PC-3 (cell line): ENCODE measurements around the gene MAST4. TPM values are rescaled to one million over a fixed set of nuclear protein-coding genes. Genes with fewer than 3 reads are reported as not detected.

Source experiments
- ATAC-seq: fragments of 200-7000 bp; cut with Tn5 transposase; 2 replicates; pipeline ENCODE4 v1.9.1; 2020; ENCODE audit warnings: mild to moderate bottlenecking, moderate library complexity
- BruUV-seq: library from RNA; stranded (reverse); fragments of 400-500 nt; replicated peaks from 2 replicates; lab custom pipeline; 2021; lab: Mats Ljungman, UMichigan
- CTCF ChIA-PET: fragments of 300-600 bp; sonication (Branson Sonifier 250); formaldehyde crosslinking; loops from one replicate; lab custom pipeline; 2022; ENCODE audit warnings: antibody characterized with exemption; lab: Charles Lee
- POLR2A ChIA-PET: fragments of 300-600 bp; sonication (Branson Sonifier 250); formaldehyde crosslinking; loops from one replicate; lab custom pipeline; 2022; ENCODE audit warnings: antibody characterized with exemption; ENCODE audit not compliant: unreplicated experiment; lab: Charles Lee
- DNase-seq: peaks from one replicate; pipeline ENCODE4 v3.0.0-alpha.2; 2015
- H2AFZ ChIP-seq: fragments of 300-600 bp; sonication (generic); 2 replicates; pipeline ENCODE4 v1.6.0; 2016; ENCODE audit warnings: antibody characterized with exemption, low read length
- H3F3A ChIP-seq: fragments of 300-600 bp; sonication (generic); one replicate; pipeline ENCODE4 v1.6.0; 2017; ENCODE audit warnings: antibody characterized with exemption, low read length, control low read depth, mild to moderate bottlenecking; ENCODE audit not compliant: unreplicated experiment
- H3K27ac ChIP-seq: fragments of 300-600 bp; sonication (generic); 2 replicates; pipeline ENCODE4 v1.5.1; 2016; ENCODE audit warnings: mild to moderate bottlenecking, low read length
- H3K27me3 ChIP-seq: fragments of 300-600 bp; sonication (generic); 2 replicates; pipeline ENCODE4 v1.6.1; 2016; ENCODE audit warnings: low read length, mixed read lengths
- H3K36me3 ChIP-seq: fragments of 300-600 bp; sonication (generic); 2 replicates; pipeline ENCODE4 v1.6.1; 2016; ENCODE audit warnings: low read depth, mixed run types, low read length, mixed read lengths
- H3K4me1 ChIP-seq: fragments of 300-600 bp; sonication (generic); 2 replicates; pipeline ENCODE4 v1.5.1; 2016; ENCODE audit warnings: low read length; ENCODE audit not compliant: insufficient read depth
- H3K4me2 ChIP-seq: fragments of 300-600 bp; sonication (generic); 2 replicates; pipeline ENCODE4 v1.6.0; 2016; ENCODE audit warnings: low read length
- H3K4me3 ChIP-seq: fragments of 300-600 bp; sonication (generic); 2 replicates; pipeline ENCODE4 v1.5.1; 2016; ENCODE audit warnings: mild to moderate bottlenecking, low read length, mixed read lengths
- H3K79me2 ChIP-seq: fragments of 300-600 bp; sonication (generic); 2 replicates; pipeline ENCODE4 v1.6.1; 2017; ENCODE audit warnings: low read length, mixed read lengths
- H3K9ac ChIP-seq: fragments of 300-600 bp; sonication (generic); 2 replicates; pipeline ENCODE4 v1.6.0; 2016; ENCODE audit warnings: mild to moderate bottlenecking, low read length
- H3K9me2 ChIP-seq: fragments of 300-600 bp; sonication (generic); replicated peaks from 2 replicates; pipeline ENCODE4 v1.6.1; 2016; ENCODE audit warnings: mixed run types, low read length, mixed read lengths
- H3K9me3 ChIP-seq: fragments of 300-600 bp; sonication (generic); 2 replicates; pipeline ENCODE4 v1.6.1; 2016; ENCODE audit warnings: low read length, mixed read lengths
- H4K20me1 ChIP-seq: fragments of 300-600 bp; sonication (generic); 2 replicates; pipeline ENCODE4 v1.6.1; 2016; ENCODE audit warnings: low read length, mixed read lengths
- CTCF ChIP-seq: fragments of 300-600 bp; sonication (generic); conservative IDR thresholded peaks from 2 replicates; pipeline ENCODE4 v1.5.1; 2017; ENCODE audit warnings: antibody characterized with exemption, low read depth, mild to moderate bottlenecking, low read length
- EZH2 ChIP-seq: fragments of 300-600 bp; sonication (generic); IDR thresholded peaks from one replicate; pipeline ENCODE4 v1.6.1; 2017; ENCODE audit warnings: antibody characterized with exemption, mild to moderate bottlenecking, low read length; ENCODE audit not compliant: unreplicated experiment
- EZH2phosphoT487 ChIP-seq: fragments of 300-600 bp; sonication (generic); IDR thresholded peaks from 2 replicates; pipeline ENCODE4 v1.6.1; 2018; ENCODE audit warnings: mild to moderate bottlenecking, antibody characterized with exemption, low read length, borderline replicate concordance
- intact Hi-C: fragments of 100-400 bp; cut with micrococcal nuclease; formaldehyde crosslinking; loops from 2 replicates; pipeline ENCODE4 v1.9.0; 2023
- total RNA-seq: library from RNA; depleted of rRNA; stranded (reverse); fragments of >200 nt; gene quantifications from 2 replicates; pipeline ENCODE4 v1.2.3, GENCODE V29; 2014

The MAST4 gene
- total RNA-seq, 1 experiment from 2014 or later, result 7.9 TPM

- ATAC-seq, result no peak
- H3K9me3 ChIP-seq, result no peaks in the 10 kb centered on the region
- H3K27ac ChIP-seq, result no peak overlapping the region
- H3K36me3 ChIP-seq, result no peaks in the 10 kb centered on the region; the same call in 1 of the 2 replicates
- H3K79me2 ChIP-seq, result no peaks in the 10 kb centered on the region
- no peaks in the 10 kb centered on the region for H4K20me1 ChIP-seq
- CTCF ChIA-PET, result no interaction called here
- H2AFZ ChIP-seq, result no peak overlapping the region
- POLR2A ChIA-PET, result no interaction called here
- H3K9ac ChIP-seq, result no peak overlapping the region
- H3K4me2 ChIP-seq, result no peak overlapping the region
- BruUV-seq, result no TSS peak
- H3F3A ChIP-seq, result no peaks in the 10 kb centered on the region
- no peaks in the 10 kb centered on the region for H3K27me3 ChIP-seq
- DNase-seq, result no peak
- intact Hi-C loops, result loop anchor here (10.0 kb wide), 1 partner anchor 195 kb away; no protein-coding TSS in a partner anchor
- H3K4me3 ChIP-seq, result no peak overlapping the region
- no peaks in the 10 kb centered on the region for H3K9me2 ChIP-seq
- TF ChIP-seq CTCF (no peak), EZH2 (no peak)
- H3K4me1 ChIP-seq, result 0 out of 2 replicates have a peak, but pooled peaks cover 5% of the 10 kb centered on the region
These were observed 214.0 kb downstream of the MAST4 start for GRCh38 chr5:66810151-66810550.

GRCh38 chr5:66810848-66811261 is 214.7 kb downstream of the MAST4 start:
- 0 out of 2 replicates have a peak, but pooled peaks cover 5% of the 10 kb centered on the region for H3K4me1 ChIP-seq
- no peaks in the 10 kb centered on the region for H3K27me3 ChIP-seq
- no peak overlapping the region for H3K4me3 ChIP-seq
- no peaks in the 10 kb centered on the region for H3K79me2 ChIP-seq
- H3F3A ChIP-seq, result no peaks in the 10 kb centered on the region
- ATAC-seq (no peak), DNase-seq (no peak)
- no peaks in the 10 kb centered on the region; the same call in 1 of the 2 replicates for H3K36me3 ChIP-seq
- H3K4me2 ChIP-seq, result no peak overlapping the region
- intact Hi-C loops, result loop anchor here (10.0 kb wide), 1 partner anchor 194 kb away; no protein-coding TSS in a partner anchor
- BruUV-seq, result no TSS peak
- CTCF ChIA-PET, result no interaction called here
- no peak overlapping the region for H3K9ac ChIP-seq
- H2AFZ ChIP-seq, result no peak overlapping the region
- H3K9me3 ChIP-seq, result no peaks in the 10 kb centered on the region
- H3K9me2 ChIP-seq, result no peaks in the 10 kb centered on the region
- no peak overlapping the region for H3K27ac ChIP-seq
- POLR2A ChIA-PET, result no interaction called here
- H4K20me1 ChIP-seq, result no peaks in the 10 kb centered on the region
- no peak for TF ChIP-seq EZH2
- no peak for TF ChIP-seq EZH2phosphoT487
- TF ChIP-seq CTCF, result no peak

GRCh38 chr5:66812291-66812690 is 216.1 kb downstream of the MAST4 start:
- TF ChIP-seq CTCF (no peak), EZH2phosphoT487 (no peak), EZH2 (no peak)
- no peaks in the 10 kb centered on the region for H3F3A ChIP-seq
- no peak overlapping the region for H2AFZ ChIP-seq
- H3K27me3 ChIP-seq, result no peaks in the 10 kb centered on the region
- H3K9ac ChIP-seq, result no peak overlapping the region
- H3K4me2 ChIP-seq, result no peak overlapping the region
- H4K20me1 ChIP-seq, result no peaks in the 10 kb centered on the region
- ATAC-seq (no peak), DNase-seq (no peak)
- no peaks in the 10 kb centered on the region for H3K79me2 ChIP-seq
- BruUV-seq, result no TSS peak
- no peaks in the 10 kb centered on the region for H3K9me3 ChIP-seq
- no peaks in the 10 kb centered on the region for H3K9me2 ChIP-seq
- ChIA-PET POLR2A (no interaction called here), CTCF (no interaction called here)
- 0 out of 2 replicates have a peak, but pooled peaks cover 5% of the 10 kb centered on the region for H3K4me1 ChIP-seq
- intact Hi-C loops, result loop anchor here (10.0 kb wide), 1 partner anchor 193 kb away; no protein-coding TSS in a partner anchor
- no peak overlapping the region for H3K4me3 ChIP-seq
- H3K27ac ChIP-seq, result no peak overlapping the region
- H3K36me3 ChIP-seq, result no peaks in the 10 kb centered on the region; the same call in 1 of the 2 replicates
